Lower leg skin (tissue), 3 donors: ENCODE measurements around the gene SIK2.

Experiments
- CTCF ChIP-seq, 3 donors: fragments of 450-650 bp; IDR thresholded peaks; one replicate each; pipeline ENCODE4 v1.5.1; 2016; ENCODE audit warnings: antibody characterized with exemption in 3 of 3, mild to moderate bottlenecking in 3 of 3, moderate library complexity in 2 of 3
- POLR2A ChIP-seq, 2 donors: fragments of 450-650 bp; IDR thresholded peaks; one replicate each; pipeline ENCODE4 v1.6.1; 2016 to 2017; ENCODE audit warnings: antibody characterized with exemption in 2 of 2, mild to moderate bottlenecking in 1 of 2, moderate library complexity in 1 of 2

GRCh38 chr11:111700162-111700561 is 97.9 kb downstream of the SIK2 start:
- TF ChIP-seq POLR2A (IDR thresholded peaks at IDR 0.05) (no peak), CTCF (IDR thresholded peaks at IDR 0.05) (no peak)
